Astrocyte (in vitro differentiated cells and primary cell): ENCODE data around the gene MCCD1. TPM values are rescaled to one million over a fixed set of nuclear protein-coding genes. Genes with fewer than 3 reads are reported as not detected.

ENCODE experiments used
- DNase-seq: peaks from one replicate; pipeline ENCODE4 v3.0.0-alpha.2; 2010; ENCODE audit warnings: low read depth
- FAIRE-seq: peaks from 2 replicates; lab custom pipeline; 2011; peaks lifted over from hg19 to GRCh38; lab: Jason Lieb, UNC
- H2AFZ ChIP-seq: 2 replicates; pipeline ENCODE4 v1.6.0; 2012; ENCODE audit warnings: low read depth, low read length, inconsistent platforms
- H3K27ac ChIP-seq: 2 replicates; pipeline ENCODE4 v1.5.1; 2011; ENCODE audit warnings: low read depth, low read length, inconsistent platforms
- H3K27me3 ChIP-seq: 2 replicates; pipeline ENCODE4 v1.6.0; 2011; ENCODE audit warnings: low read length, inconsistent platforms; ENCODE audit not compliant: insufficient read depth
- H3K36me3 ChIP-seq: 2 replicates; pipeline ENCODE4 v1.5.1; 2011; ENCODE audit warnings: low read length, inconsistent platforms; ENCODE audit not compliant: insufficient read depth
- H3K4me1 ChIP-seq: 2 replicates; pipeline ENCODE4 v1.5.1; 2011; ENCODE audit warnings: low read length, inconsistent platforms; ENCODE audit not compliant: insufficient read depth
- H3K4me2 ChIP-seq: 2 replicates; pipeline ENCODE4 v1.6.0; 2012; ENCODE audit warnings: low read length, inconsistent platforms
- H3K4me3 ChIP-seq: 2 replicates; pipeline ENCODE4 v1.5.1; 2011; ENCODE audit warnings: low read depth, mild to moderate bottlenecking, low read length, inconsistent platforms; ENCODE audit not compliant: insufficient read depth
- H3K79me2 ChIP-seq: 2 replicates; pipeline ENCODE4 v1.6.0; 2012; ENCODE audit warnings: mild to moderate bottlenecking, low read length, inconsistent platforms; ENCODE audit not compliant: insufficient read depth
- H3K9ac ChIP-seq: 2 replicates; pipeline ENCODE4 v1.6.0; 2012; ENCODE audit warnings: mild to moderate bottlenecking, low read length, inconsistent platforms
- H3K9me3 ChIP-seq: 2 replicates; pipeline ENCODE4 v1.5.1; 2012; ENCODE audit warnings: low read depth, mild to moderate bottlenecking, low read length, inconsistent platforms; ENCODE audit not compliant: insufficient read depth
- H4K20me1 ChIP-seq: 2 replicates; pipeline ENCODE4 v1.6.0; 2012; ENCODE audit warnings: low read length, inconsistent platforms; ENCODE audit not compliant: insufficient read depth
- H3K27ac Mint-ChIP-seq: one replicate; pipeline ENCODE4 v1.8.0; 2021; ENCODE audit warnings: mild to moderate bottlenecking, mixed read lengths; ENCODE audit not compliant: unreplicated experiment
- H3K27me3 Mint-ChIP-seq: one replicate; pipeline ENCODE4 v1.8.0; 2021; ENCODE audit warnings: low read depth, mixed read lengths; ENCODE audit not compliant: unreplicated experiment
- H3K36me3 Mint-ChIP-seq: one replicate; pipeline ENCODE4 v1.8.0; 2021; ENCODE audit warnings: low read depth, mixed read lengths; ENCODE audit not compliant: unreplicated experiment
- H3K4me1 Mint-ChIP-seq: one replicate; pipeline ENCODE4 v1.8.0; 2021; ENCODE audit warnings: low read depth, mixed read lengths; ENCODE audit not compliant: unreplicated experiment
- H3K4me3 Mint-ChIP-seq: one replicate; pipeline ENCODE4 v1.8.0; 2021; ENCODE audit warnings: mild to moderate bottlenecking, moderate library complexity, mixed read lengths; ENCODE audit not compliant: unreplicated experiment
- H3K9me3 Mint-ChIP-seq: one replicate; pipeline ENCODE4 v1.8.0; 2021; ENCODE audit warnings: mild to moderate bottlenecking, mixed read lengths; ENCODE audit not compliant: unreplicated experiment
- CTCF ChIP-seq: IDR thresholded peaks from 2 replicates; pipeline ENCODE4 v1.5.1; 2011; ENCODE audit warnings: low read depth, mild to moderate bottlenecking, inconsistent platforms, low read length, moderate library complexity; ENCODE audit not compliant: insufficient read depth
- EZH2 ChIP-seq: IDR thresholded peaks from 2 replicates; pipeline ENCODE4 v1.6.1; 2012; ENCODE audit warnings: mild to moderate bottlenecking, low read length, inconsistent platforms; ENCODE audit not compliant: insufficient read depth
- total RNA-seq: library from RNA; stranded (reverse); gene quantifications from 2 replicates; pipeline ENCODE4 v1.2.1, GENCODE V29; 2021

Gene MCCD1
- total RNA-seq, 1 donor from 2014 or later, result not detected

GRCh38 chr6:31529329-31530150 lies 778 bp downstream of the MCCD1 start:
- no peak overlapping the region for H3K27ac ChIP-seq
- no peak overlapping the region for H3K4me2 ChIP-seq
- peaks cover 39% of the 10 kb centered on the region for H3K36me3 ChIP-seq
- TF ChIP-seq CTCF (no peak), EZH2 (no peak)
- H3K27ac Mint-ChIP-seq, result no peak overlapping the region
- no peak for DNase-seq
- H3K9me3 Mint-ChIP-seq, result no peaks in the 10 kb centered on the region
- peaks cover 7% of the 10 kb centered on the region for H3K4me1 Mint-ChIP-seq
- H3K36me3 Mint-ChIP-seq, result peaks cover 6% of the 10 kb centered on the region
- H3K27me3 ChIP-seq, result no peaks in the 10 kb centered on the region
- H3K4me3 ChIP-seq, result no peak overlapping the region
- no peak for FAIRE-seq
- no peak overlapping the region for H3K4me3 Mint-ChIP-seq
- H3K27me3 Mint-ChIP-seq, result no peaks in the 10 kb centered on the region
- H4K20me1 ChIP-seq, result peaks cover 68% of the 10 kb centered on the region
- peaks cover 8% of the 10 kb centered on the region for H3K4me1 ChIP-seq
- no peak overlapping the region for H2AFZ ChIP-seq
- no peaks in the 10 kb centered on the region for H3K9me3 ChIP-seq
- H3K79me2 ChIP-seq, result peaks cover 16% of the 10 kb centered on the region
- H3K9ac ChIP-seq, result no peak overlapping the region

- Mint-ChIP-seq H3K4me3 (no peak overlapping the region), H3K4me1 (peaks cover 8% of the 10 kb centered on the region), H3K36me3 (peaks cover 11% of the 10 kb centered on the region), H3K9me3 (no peaks in the 10 kb centered on the region), H3K27me3 (no peaks in the 10 kb centered on the region), H3K27ac (no peak overlapping the region)
- H3K27me3 ChIP-seq, result no peaks in the 10 kb centered on the region
- FAIRE-seq, result no peak
- no peak overlapping the region for H3K27ac ChIP-seq
- H3K9ac ChIP-seq, result no peak overlapping the region
- no peak overlapping the region for H3K4me3 ChIP-seq
- H2AFZ ChIP-seq, result no peak overlapping the region
- DNase-seq, result no peak
- peaks cover 27% of the 10 kb centered on the region for H3K79me2 ChIP-seq
- no peaks in the 10 kb centered on the region for H3K9me3 ChIP-seq
- H3K4me2 ChIP-seq, result no peak overlapping the region
- TF ChIP-seq EZH2 (no peak), CTCF (no peak)
- peaks cover 80% of the 10 kb centered on the region for H4K20me1 ChIP-seq
- peaks cover 7% of the 10 kb centered on the region for H3K4me1 ChIP-seq
- H3K36me3 ChIP-seq, result peaks cover 50% of the 10 kb centered on the region
Observed at GRCh38 chr6:31530659-31531058, 1.9 kb downstream of the MCCD1 start.

- Mint-ChIP-seq H3K4me1 (peaks cover 8% of the 10 kb centered on the region), H3K4me3 (no peak overlapping the region), H3K27ac (no peak overlapping the region), H3K36me3 (peaks cover 15% of the 10 kb centered on the region), H3K9me3 (no peaks in the 10 kb centered on the region), H3K27me3 (no peaks in the 10 kb centered on the region)
- TF ChIP-seq CTCF, result no peak
- Histone ChIP-seq H3K79me2 (peaks cover 32% of the 10 kb centered on the region), H3K4me1 (peaks cover 2% of the 10 kb centered on the region), H3K27me3 (no peaks in the 10 kb centered on the region), H3K9me3 (no peaks in the 10 kb centered on the region), H4K20me1 (peaks cover 80% of the 10 kb centered on the region), H3K36me3 (peaks cover 55% of the 10 kb centered on the region), H3K4me2 (no peak overlapping the region), H2AFZ (no peak overlapping the region), H3K9ac (no peak overlapping the region), H3K27ac (no peak overlapping the region), H3K4me3 (no peak overlapping the region)
- DNase-seq (no peak), FAIRE-seq (no peak)
Observed at GRCh38 chr6:31531162-31531561, 2.4 kb downstream of the MCCD1 start.
